ENCODE data around the gene VSIG2.

DNA sequence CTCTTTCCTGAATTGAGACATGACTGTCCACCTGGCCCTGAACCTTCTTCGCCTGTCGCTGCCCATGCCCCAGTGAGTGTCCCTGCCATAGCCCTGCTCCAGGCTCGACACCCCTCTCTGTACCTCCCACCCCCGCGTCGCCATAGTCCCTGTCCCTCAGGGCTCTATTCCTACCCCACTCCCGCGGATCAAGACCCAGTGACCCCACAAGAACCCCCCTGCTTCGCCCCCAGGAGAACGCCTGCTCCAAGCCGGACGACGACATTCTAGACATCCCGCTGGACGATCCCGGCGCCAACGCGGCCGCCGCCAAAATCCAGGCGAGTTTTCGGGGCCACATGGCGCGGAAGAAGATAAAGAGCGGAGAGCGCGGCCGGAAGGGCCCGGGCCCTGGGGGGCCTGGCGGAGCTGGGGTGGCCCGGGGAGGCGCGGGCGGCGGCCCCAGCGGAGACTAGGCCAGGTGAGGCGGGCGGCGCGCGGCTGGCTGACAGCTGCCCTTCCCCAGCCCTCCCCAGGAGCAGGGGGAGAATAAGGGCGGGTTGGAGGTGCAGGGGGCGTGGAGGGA, 6.7 kb downstream of the VSIG2 start:
- no peak for TF ChIP-seq POLR2A (IDR thresholded peaks at IDR 0.05)
- TF ChIP-seq, protein P1, sequence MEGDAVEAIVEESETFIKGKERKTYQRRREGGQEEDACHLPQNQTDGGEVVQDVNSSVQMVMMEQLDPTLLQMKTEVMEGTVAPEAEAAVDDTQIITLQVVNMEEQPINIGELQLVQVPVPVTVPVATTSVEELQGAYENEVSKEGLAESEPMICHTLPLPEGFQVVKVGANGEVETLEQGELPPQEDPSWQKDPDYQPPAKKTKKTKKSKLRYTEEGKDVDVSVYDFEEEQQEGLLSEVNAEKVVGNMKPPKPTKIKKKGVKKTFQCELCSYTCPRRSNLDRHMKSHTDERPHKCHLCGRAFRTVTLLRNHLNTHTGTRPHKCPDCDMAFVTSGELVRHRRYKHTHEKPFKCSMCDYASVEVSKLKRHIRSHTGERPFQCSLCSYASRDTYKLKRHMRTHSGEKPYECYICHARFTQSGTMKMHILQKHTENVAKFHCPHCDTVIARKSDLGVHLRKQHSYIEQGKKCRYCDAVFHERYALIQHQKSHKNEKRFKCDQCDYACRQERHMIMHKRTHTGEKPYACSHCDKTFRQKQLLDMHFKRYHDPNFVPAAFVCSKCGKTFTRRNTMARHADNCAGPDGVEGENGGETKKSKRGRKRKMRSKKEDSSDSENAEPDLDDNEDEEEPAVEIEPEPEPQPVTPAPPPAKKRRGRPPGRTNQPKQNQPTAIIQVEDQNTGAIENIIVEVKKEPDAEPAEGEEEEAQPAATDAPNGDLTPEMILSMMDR (IDR thresholded peaks at IDR 0.05): no peak

All from suprapubic skin (tissue), 3 donors.